BLaER1 treated with 17β-estradiol and CSF1 and Interleukin-3, amounts not matched to agents 10 nM and 100 nM (cell line): ENCODE measurements around the gene COL15A1.

ENCODE experiments used
- H3K27ac ChIP-seq, 11 experiments: shearing (Covaris generic); formaldehyde crosslinking; 2 replicates each; pipeline ENCODE4 v1.8.1; 2022
- H3K27me3 ChIP-seq, 11 experiments: shearing (Covaris generic); formaldehyde crosslinking; 2 replicates each; pipeline ENCODE4 v1.8.1; 2022
- H3K36me3 ChIP-seq, 11 experiments: shearing (Covaris generic); formaldehyde crosslinking; 2 replicates each; pipeline ENCODE4 v1.8.1; 2022
- H3K4me1 ChIP-seq, 10 experiments: shearing (Covaris generic); formaldehyde crosslinking; 2 replicates each; pipeline ENCODE4 v1.8.1; 2022
- H3K4me2 ChIP-seq, 11 experiments: shearing (Covaris generic); formaldehyde crosslinking; 2 replicates each; pipeline ENCODE4 v1.8.1; 2022
- H3K4me3 ChIP-seq, 10 experiments: shearing (Covaris generic); formaldehyde crosslinking; 2 replicates each; pipeline ENCODE4 v1.8.1; 2022
- H3K9ac ChIP-seq, 11 experiments: shearing (Covaris generic); formaldehyde crosslinking; 2 replicates each; pipeline ENCODE4 v1.8.1; 2022
- H3K9me3 ChIP-seq, 11 experiments: shearing (Covaris generic); formaldehyde crosslinking; replicated peaks in 1 of 11; 2 replicates each; pipeline ENCODE4 v1.8.1; 2022
- H4K20me1 ChIP-seq, 11 experiments: shearing (Covaris generic); formaldehyde crosslinking; 2 replicates each; pipeline ENCODE4 v1.8.1; 2022
- Cebpa-rat ChIP-seq, 11 experiments: shearing (Covaris generic); IDR thresholded peaks; 2 replicates each; pipeline ENCODE4 v1.8.1; 2022

COL15A1 gene

DNA sequence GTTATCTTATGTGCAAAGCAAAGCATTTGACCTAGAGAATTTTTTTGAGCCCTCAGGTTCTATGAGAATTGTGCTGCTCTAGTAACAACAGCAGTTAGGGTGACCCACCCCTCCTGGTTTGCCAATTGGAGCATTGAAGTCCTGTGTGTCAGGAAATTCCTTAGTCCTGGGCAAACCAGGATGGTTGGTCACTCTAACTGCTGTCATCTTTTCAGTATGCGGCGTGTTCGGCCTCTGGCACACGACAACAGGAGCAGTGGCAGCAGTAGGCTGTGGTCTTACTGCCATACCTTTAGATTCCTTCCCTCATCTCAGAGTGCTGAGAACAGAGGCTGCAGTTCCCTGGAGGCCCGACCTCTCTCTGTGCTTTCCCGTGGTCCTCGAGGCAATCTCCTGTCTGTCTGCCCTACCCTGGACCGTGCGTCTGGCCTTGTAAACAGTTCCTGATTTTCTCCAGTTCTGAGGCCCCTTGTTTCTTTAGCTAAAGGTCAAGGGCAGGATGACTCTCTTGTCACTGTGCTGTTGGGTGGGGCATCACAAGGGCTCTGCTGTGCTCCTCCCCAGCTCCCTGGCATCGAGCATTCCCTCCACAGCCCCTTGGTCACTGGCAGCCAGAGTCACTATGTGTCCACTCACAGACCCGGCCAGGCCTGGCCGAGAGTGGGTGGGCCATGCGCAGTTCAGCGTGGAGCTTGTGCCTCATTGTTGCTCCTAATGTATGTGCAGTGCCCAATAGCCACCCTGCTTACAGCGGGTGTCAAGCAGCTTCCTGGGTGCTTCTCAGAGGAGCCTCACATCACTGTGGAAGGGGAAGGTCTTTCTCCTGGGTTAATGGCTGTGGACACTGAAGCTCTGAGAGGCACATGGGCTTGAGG is 18.5 kb upstream of the COL15A1 start:
- TF ChIP-seq Cebpa-rat (IDR thresholded peaks at IDR 0.05) = no peak
- Histone ChIP-seq H3K4me3 (no peak overlapping the region), H3K36me3 (no peaks in the 10 kb centered on the region), H4K20me1 (no peaks in the 10 kb centered on the region), H3K4me2 (no peak overlapping the region), H3K27me3 (no peaks in the 10 kb centered on the region), H3K27ac (no peak overlapping the region), H3K9ac (no peak overlapping the region), H3K9me3 (no peaks in the 10 kb centered on the region), H3K4me1 (peaks cover 0 to 15% (median 10%) of the 10 kb centered on the region in 10 experiments; a peak in 14 of 20 replicates)

DNA sequence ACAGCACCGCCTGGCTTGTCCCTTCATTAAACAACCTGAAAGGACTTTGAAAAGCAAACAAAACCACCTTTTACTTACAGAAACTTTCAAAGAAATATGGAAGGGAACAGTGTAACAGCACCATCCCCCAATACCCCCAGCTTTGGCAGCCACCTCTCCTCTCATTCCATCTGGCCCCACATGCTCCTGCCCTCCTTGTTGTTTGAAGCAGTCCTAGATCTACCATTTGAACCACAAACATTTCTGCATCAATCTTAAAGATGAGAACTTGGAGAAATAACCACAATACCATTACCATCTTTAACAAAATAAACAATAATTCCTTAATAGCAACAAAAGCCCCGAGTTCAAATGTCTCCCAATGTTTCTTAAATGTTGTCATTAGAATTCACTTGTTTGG is 17.8 kb upstream of the COL15A1 start:
- Histone ChIP-seq H4K20me1 (no peaks in the 10 kb centered on the region), H3K4me2 (no peak overlapping the region), H3K9ac (no peak overlapping the region), H3K27me3 (no peaks in the 10 kb centered on the region), H3K36me3 (no peaks in the 10 kb centered on the region), H3K9me3 (no peaks in the 10 kb centered on the region), H3K4me3 (no peak overlapping the region), H3K27ac (no peak overlapping the region), H3K4me1 (peaks cover 0 to 15% (median 10%) of the 10 kb centered on the region in 10 experiments; a peak in 15 of 20 replicates)
- TF ChIP-seq Cebpa-rat (IDR thresholded peaks at IDR 0.05) = no peak

DNA sequence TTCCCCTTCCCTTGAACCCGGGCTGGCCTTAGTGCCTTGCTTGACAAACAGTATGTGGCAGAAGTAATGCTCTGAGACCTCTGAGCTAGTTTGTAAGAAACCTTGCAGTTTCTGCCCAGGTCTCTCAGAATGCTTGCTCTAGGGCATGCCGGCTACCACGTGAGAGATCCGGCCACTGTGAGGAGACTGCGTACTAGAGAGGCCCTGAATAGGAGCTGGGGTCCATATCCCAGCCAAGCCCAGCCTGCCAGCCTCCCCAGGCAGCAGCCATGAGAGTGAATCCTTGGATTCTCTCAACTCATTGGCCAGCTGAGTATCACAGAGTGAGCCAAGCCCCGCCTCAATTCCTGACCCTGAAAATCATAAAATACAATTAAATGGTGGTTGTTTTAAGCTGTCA is 16.0 kb upstream of the COL15A1 start:
- Histone ChIP-seq H3K9ac (no peak overlapping the region), H3K4me3 (no peak overlapping the region), H3K36me3 (no peaks in the 10 kb centered on the region), H3K4me1 (peaks cover 0 to 10% (median 8%) of the 10 kb centered on the region in 10 experiments; a peak in 15 of 20 replicates), H3K27me3 (no peaks in the 10 kb centered on the region), H3K27ac (no peak overlapping the region), H4K20me1 (no peaks in the 10 kb centered on the region), H3K9me3 (no peaks in the 10 kb centered on the region), H3K4me2 (no peak overlapping the region)
- TF ChIP-seq Cebpa-rat (IDR thresholded peaks at IDR 0.05) = no peak

DNA sequence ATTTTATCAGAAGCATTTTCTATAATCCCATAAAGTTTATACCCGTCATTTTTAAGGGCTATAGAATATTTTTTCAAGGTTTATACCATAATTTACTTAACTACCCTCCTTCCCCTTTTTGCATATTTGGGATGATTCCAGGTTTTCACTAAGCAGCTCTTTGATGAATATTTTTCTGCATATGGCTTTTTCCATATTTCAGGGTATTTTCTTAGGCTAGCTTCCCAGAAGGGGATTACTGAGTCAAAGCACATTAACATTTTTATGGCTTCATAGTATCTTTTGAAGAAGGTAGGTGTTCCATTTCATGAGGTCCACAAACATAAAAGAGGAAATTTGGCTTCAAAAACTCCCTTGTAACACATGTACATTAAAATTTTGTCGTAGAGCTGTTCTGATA is 14.6 kb upstream of the COL15A1 start:
- Histone ChIP-seq H3K9me3 (no peaks in the 10 kb centered on the region), H3K36me3 (no peaks in the 10 kb centered on the region), H3K27me3 (no peaks in the 10 kb centered on the region), H3K4me1 (peaks cover 0 to 4% (median 0%) of the 10 kb centered on the region in 10 experiments; a peak in 1 of 20 replicates), H3K4me3 (no peak overlapping the region), H3K4me2 (no peak overlapping the region), H4K20me1 (no peaks in the 10 kb centered on the region), H3K9ac (no peak overlapping the region), H3K27ac (no peak overlapping the region)
- TF ChIP-seq Cebpa-rat (IDR thresholded peaks at IDR 0.05) = no peak

DNA sequence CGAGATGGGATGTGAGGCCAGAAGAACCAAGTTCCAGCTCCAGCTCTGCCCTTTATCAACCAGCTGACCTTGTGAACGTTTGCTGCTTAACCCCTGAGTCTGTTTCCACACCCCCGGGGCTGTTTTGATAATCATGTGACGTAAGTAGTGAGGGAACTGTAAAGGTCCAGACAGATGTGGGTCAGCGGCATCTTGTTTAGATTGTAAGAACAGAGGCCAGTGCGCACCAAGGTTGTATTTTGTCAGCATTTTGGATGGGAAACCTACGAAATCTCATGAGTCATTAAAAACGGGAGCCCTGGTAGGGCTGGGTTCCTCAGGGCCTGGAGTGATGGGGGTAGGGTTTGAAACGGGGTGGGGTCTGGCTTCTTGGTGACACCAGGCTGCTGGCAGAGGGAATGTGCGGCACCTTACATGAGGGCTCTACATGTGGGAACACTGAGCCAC is 13.8 kb upstream of the COL15A1 start:
- Histone ChIP-seq H3K27ac (no peak overlapping the region), H3K9ac (no peak overlapping the region)
- TF ChIP-seq Cebpa-rat (IDR thresholded peaks at IDR 0.05) = no peak

DNA sequence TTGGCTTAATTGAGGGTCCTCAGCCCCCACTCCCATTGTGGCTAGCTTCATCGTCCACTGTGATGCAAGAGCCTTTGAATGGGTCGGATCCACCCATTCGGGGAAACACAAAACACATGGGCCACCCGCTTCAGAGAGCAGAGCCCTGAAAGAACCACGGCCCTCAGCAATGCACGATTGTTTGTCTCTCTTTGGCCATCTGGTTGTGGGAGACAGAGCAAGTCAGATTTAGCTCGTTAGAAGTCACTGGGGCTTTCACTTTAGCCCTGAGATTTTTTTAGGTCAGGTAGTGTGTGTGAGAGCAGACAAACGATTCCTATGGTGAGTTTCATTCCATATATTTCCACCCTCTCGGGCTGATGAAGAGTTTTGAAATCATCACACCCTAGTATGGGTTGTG is 12.9 kb upstream of the COL15A1 start:
- H3K4me2 ChIP-seq = no peak overlapping the region
- no peaks in the 10 kb centered on the region for H3K36me3 ChIP-seq
- no peak overlapping the region for H3K4me3 ChIP-seq
- no peaks in the 10 kb centered on the region for H3K27me3 ChIP-seq
- H3K9ac ChIP-seq = no peak overlapping the region
- TF ChIP-seq Cebpa-rat (IDR thresholded peaks at IDR 0.05) = no peak
- no peaks in the 10 kb centered on the region for H4K20me1 ChIP-seq
- H3K27ac ChIP-seq = no peak overlapping the region
- no peaks in the 10 kb centered on the region for H3K9me3 ChIP-seq
- H3K4me1 ChIP-seq = peaks cover 0 to 4% (median 0%) of the 10 kb centered on the region in 10 experiments; a peak in 1 of 20 replicates

More for the DNA sequence above, 13.8 kb upstream of the COL15A1 start:
- Histone ChIP-seq H3K4me1 (peaks cover 0 to 4% (median 0%) of the 10 kb centered on the region in 10 experiments; a peak in 1 of 20 replicates), H3K27me3 (no peaks in the 10 kb centered on the region), H3K36me3 (no peaks in the 10 kb centered on the region), H3K4me3 (no peak overlapping the region), H3K4me2 (no peak overlapping the region), H3K9me3 (no peaks in the 10 kb centered on the region), H4K20me1 (no peaks in the 10 kb centered on the region)

DNA sequence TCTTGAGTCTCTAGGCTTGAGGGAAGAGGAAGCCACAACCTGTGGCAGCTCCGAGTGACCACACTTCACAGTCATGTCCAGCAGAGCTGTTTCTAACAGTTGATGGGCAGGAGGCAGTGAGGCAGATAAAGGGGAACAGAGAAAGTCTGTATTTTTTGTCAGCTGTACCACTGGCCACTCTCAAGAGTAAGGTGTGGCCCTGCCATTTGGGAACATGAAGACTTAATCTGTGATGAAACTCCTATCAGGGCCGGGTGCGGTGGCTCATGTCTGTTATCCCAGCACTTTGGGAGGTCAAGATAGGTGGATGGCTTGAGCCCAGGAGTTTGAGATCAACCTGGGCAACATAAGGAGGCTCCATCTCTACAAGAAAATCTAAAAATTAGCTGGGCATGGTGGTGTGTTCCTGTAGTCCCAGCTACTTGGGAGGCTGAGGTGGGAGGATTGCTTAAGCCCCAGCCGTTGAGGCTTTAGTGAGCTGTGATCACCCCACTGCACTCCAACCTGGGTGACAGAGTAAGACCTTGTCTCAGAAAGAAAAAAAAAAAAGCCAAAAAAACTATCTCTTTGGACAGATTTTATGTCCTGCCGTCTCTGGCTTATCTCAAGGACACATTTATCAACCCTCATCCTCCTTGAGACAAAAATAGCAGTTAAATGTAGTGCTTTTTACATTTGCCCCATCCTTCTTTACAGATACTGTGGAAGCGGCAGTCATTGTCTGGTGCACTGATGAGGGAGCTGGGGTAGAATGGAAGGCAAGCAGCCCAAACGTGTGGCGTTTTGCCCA is 11.9 kb upstream of the COL15A1 start:
- no peak overlapping the region for H3K4me3 ChIP-seq
- no peak overlapping the region for H3K27ac ChIP-seq
- no peaks in the 10 kb centered on the region for H3K9me3 ChIP-seq
- no peak overlapping the region for H3K9ac ChIP-seq
- TF ChIP-seq Cebpa-rat (IDR thresholded peaks at IDR 0.05) = no peak
- H3K27me3 ChIP-seq = no peaks in the 10 kb centered on the region
- H3K4me2 ChIP-seq = 0 out of 22 replicates have a peak overlapping the region, but pooled peaks of 1 of the 11 experiments have one; percentile 4
- peaks cover 0 to 4% (median 0%) of the 10 kb centered on the region in 10 experiments; a peak in 1 of 20 replicates for H3K4me1 ChIP-seq
- no peaks in the 10 kb centered on the region for H4K20me1 ChIP-seq
- no peaks in the 10 kb centered on the region for H3K36me3 ChIP-seq

DNA sequence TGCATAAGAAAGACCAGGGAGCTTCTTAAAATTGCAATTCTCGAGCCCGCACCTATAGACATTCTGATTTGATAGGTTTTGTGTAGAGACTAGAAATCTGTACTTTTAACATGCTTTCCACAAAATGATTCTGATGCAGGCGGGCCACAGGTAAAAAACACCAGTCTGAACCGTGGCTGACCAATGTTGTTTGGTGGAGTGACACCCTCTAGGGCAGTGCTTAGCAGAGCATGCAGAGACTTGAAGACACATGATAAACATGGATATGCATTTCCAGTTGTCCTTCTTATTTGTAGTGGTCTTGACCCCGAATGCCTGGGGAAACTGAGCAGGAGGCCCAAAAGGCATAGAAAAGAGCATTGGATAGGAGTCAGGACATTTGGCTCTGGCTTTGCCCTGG is 10.5 kb upstream of the COL15A1 start:
- H3K4me1 ChIP-seq = peaks cover 0 to 4% (median 0%) of the 10 kb centered on the region in 10 experiments; a peak in 1 of 20 replicates
- no peak overlapping the region for H3K4me3 ChIP-seq
- no peak overlapping the region for H3K27ac ChIP-seq
- H4K20me1 ChIP-seq = no peaks in the 10 kb centered on the region
- H3K4me2 ChIP-seq = no peak overlapping the region
- H3K36me3 ChIP-seq = no peaks in the 10 kb centered on the region
- no peaks in the 10 kb centered on the region for H3K9me3 ChIP-seq
- no peak for TF ChIP-seq Cebpa-rat (IDR thresholded peaks at IDR 0.05)
- H3K27me3 ChIP-seq = no peaks in the 10 kb centered on the region
- no peak overlapping the region for H3K9ac ChIP-seq

DNA sequence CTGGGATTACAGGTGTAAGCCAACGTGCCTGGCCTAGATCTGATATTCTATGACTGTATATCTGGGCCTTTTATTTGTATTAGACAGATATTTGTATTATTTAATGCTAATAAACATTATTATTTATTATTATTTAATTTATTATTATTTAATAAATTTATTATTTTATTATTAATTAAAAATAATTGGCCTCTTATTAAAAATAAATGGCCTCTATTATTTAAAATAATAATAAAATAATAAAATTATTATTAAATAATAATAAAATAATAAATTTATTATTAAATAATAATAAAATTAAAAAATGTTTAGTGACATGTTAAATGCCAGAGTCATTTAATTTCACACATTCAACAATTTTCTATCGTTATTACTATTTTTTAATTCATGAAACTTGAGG is 9.8 kb upstream of the COL15A1 start:
- no peak overlapping the region for H3K4me2 ChIP-seq
- no peak overlapping the region for H3K4me3 ChIP-seq
- H3K4me1 ChIP-seq = peaks cover 0 to 4% (median 0%) of the 10 kb centered on the region in 10 experiments; a peak in 1 of 20 replicates
- H4K20me1 ChIP-seq = no peaks in the 10 kb centered on the region
- no peaks in the 10 kb centered on the region for H3K36me3 ChIP-seq
- no peaks in the 10 kb centered on the region for H3K9me3 ChIP-seq
- no peak for TF ChIP-seq Cebpa-rat (IDR thresholded peaks at IDR 0.05)
- no peak overlapping the region for H3K9ac ChIP-seq
- no peak overlapping the region for H3K27ac ChIP-seq
- no peaks in the 10 kb centered on the region for H3K27me3 ChIP-seq
